Parathyroid adenoma (tissue), 2 donors: ENCODE measurements around the gene HS6ST2.

Experiments used
- H2AFZ ChIP-seq: fragments of 300-600 bp; sonication (generic); one replicate; pipeline ENCODE4 v1.7.0; 2017; ENCODE audit warnings: antibody characterized with exemption, mild to moderate bottlenecking
- H3K27ac ChIP-seq: fragments of 300-600 bp; sonication (generic); one replicate; pipeline ENCODE4 v1.7.0; 2017
- H3K27me3 ChIP-seq: fragments of 300-600 bp; sonication (generic); one replicate; pipeline ENCODE4 v1.7.0; 2017; ENCODE audit warnings: low read length; ENCODE audit not compliant: control insufficient read depth, insufficient read depth
- H3K36me3 ChIP-seq: fragments of 300-600 bp; sonication (generic); one replicate; pipeline ENCODE4 v1.7.0; 2017; ENCODE audit warnings: low read length; ENCODE audit not compliant: control insufficient read depth, insufficient read depth
- H3K4me1 ChIP-seq: fragments of 300-600 bp; sonication (generic); one replicate; pipeline ENCODE4 v1.7.0; 2017; ENCODE audit warnings: control low read depth
- H3K4me2 ChIP-seq: fragments of 300-600 bp; sonication (generic); one replicate; pipeline ENCODE4 v1.7.0; 2017; ENCODE audit warnings: low read length
- H3K4me3 ChIP-seq: fragments of 300-600 bp; sonication (generic); one replicate; pipeline ENCODE4 v1.7.0; 2017; ENCODE audit warnings: low read depth, low read length
- H3K79me2 ChIP-seq: fragments of 300-600 bp; sonication (generic); one replicate; pipeline ENCODE4 v1.7.0; 2017; ENCODE audit warnings: control low read depth
- H3K9ac ChIP-seq: fragments of 300-600 bp; sonication (generic); one replicate; pipeline ENCODE4 v1.7.0; 2017; ENCODE audit warnings: mild to moderate bottlenecking
- H3K9me3 ChIP-seq: fragments of 300-600 bp; sonication (generic); one replicate; pipeline ENCODE4 v1.7.0; 2017; ENCODE audit warnings: low read length; ENCODE audit not compliant: control insufficient read depth
- TF ChIP-seq, protein P1 (sequence below): fragments of 300-600 bp; sonication (generic); IDR thresholded peaks from one replicate; pipeline ENCODE4 v1.7.0; 2017; ENCODE audit warnings: antibody characterized with exemption, mild to moderate bottlenecking
- donor health status: primary hyperparathyroidism.

The HS6ST2 gene

DNA sequence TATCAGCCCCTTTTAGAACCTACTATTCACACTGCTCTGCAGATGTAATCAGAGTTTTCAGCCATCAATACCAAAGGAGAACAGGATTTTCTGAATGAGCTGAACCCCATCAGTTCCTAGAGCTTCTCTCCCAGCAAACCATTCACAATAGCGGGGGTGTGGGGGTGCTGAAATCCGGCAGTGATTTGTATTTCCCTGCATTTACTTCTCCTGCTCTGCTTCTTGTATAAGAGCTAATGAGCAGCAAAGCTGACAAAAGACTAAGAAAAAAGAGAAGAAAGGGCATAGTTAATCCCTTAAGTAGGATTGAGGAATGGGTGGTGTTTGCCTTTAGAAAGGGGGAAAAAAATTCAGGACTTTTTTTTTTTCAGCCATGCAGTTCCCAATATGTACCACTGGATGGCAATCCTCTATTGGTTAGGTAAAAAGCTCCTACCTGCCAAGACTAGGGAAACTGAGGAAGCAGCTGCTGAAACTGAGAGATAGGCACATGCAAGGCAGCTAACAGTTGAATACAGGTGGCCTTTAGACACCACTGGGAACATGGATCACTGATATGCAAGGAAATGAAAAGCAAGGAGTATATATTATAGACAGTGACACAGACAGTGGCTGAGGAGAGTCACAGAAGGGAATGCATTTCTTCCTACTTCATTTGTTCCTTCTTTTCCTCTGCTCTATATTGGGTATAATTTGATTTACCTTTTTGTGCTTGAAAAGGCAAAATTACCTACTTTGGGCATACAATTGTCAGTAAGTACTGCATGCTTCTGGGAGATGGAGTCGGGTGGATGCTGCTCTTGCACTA is 217.9 kb downstream of the HS6ST2 start:
- Histone ChIP-seq H3K27me3 (no peaks in the 10 kb centered on the region), H3K4me2 (no peak overlapping the region), H3K79me2 (no peaks in the 10 kb centered on the region), H3K4me1 (no peaks in the 10 kb centered on the region), H3K9ac (no peak overlapping the region), H3K27ac (no peak overlapping the region), H2AFZ (no peak overlapping the region), H3K36me3 (no peaks in the 10 kb centered on the region), H3K9me3 (no peaks in the 10 kb centered on the region), H3K4me3 (no peak overlapping the region)
- TF ChIP-seq, protein P1, sequence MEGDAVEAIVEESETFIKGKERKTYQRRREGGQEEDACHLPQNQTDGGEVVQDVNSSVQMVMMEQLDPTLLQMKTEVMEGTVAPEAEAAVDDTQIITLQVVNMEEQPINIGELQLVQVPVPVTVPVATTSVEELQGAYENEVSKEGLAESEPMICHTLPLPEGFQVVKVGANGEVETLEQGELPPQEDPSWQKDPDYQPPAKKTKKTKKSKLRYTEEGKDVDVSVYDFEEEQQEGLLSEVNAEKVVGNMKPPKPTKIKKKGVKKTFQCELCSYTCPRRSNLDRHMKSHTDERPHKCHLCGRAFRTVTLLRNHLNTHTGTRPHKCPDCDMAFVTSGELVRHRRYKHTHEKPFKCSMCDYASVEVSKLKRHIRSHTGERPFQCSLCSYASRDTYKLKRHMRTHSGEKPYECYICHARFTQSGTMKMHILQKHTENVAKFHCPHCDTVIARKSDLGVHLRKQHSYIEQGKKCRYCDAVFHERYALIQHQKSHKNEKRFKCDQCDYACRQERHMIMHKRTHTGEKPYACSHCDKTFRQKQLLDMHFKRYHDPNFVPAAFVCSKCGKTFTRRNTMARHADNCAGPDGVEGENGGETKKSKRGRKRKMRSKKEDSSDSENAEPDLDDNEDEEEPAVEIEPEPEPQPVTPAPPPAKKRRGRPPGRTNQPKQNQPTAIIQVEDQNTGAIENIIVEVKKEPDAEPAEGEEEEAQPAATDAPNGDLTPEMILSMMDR, result no peak

GRCh38 chrX:132738951-132739350 is 219.5 kb downstream of the HS6ST2 start:
- H3K36me3 ChIP-seq, result no peaks in the 10 kb centered on the region
- H3K4me1 ChIP-seq, result no peaks in the 10 kb centered on the region
- H3K27ac ChIP-seq, result no peak overlapping the region
- no peaks in the 10 kb centered on the region for H3K79me2 ChIP-seq
- no peak overlapping the region for H3K9ac ChIP-seq
- TF ChIP-seq, protein P1, result no peak
- H3K4me3 ChIP-seq, result no peak overlapping the region
- no peak overlapping the region for H2AFZ ChIP-seq
- no peaks in the 10 kb centered on the region for H3K27me3 ChIP-seq
- H3K4me2 ChIP-seq, result no peak overlapping the region
- no peaks in the 10 kb centered on the region for H3K9me3 ChIP-seq

GRCh38 chrX:132737743-132738142 is 220.7 kb downstream of the HS6ST2 start:
- Histone ChIP-seq H3K4me1 (no peaks in the 10 kb centered on the region), H3K4me3 (no peak overlapping the region), H3K27ac (no peak overlapping the region), H3K27me3 (no peaks in the 10 kb centered on the region), H3K4me2 (no peak overlapping the region), H3K79me2 (no peaks in the 10 kb centered on the region), H2AFZ (no peak overlapping the region), H3K9me3 (no peaks in the 10 kb centered on the region), H3K36me3 (no peaks in the 10 kb centered on the region), H3K9ac (no peak overlapping the region)
- TF ChIP-seq, protein P1, result no peak

DNA sequence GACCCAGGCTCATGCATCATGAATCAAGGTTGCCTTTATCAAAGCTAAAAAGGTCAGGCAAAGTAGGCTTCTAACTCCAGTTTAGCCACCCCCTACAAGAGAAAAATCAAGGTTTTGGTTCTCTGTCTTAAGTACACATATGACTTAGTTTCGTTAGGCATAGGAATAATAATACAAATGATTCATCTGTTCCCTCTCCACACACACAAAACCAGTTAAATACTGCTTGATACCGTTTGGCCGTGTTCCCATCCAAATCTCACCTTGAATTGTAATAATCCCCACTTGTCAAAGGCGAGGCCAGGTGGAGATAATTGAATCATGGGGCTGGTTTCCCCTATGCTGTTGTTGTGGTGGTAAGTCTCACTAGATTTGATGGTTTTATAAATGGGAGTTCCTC is 226.2 kb downstream of the HS6ST2 start:
- no peaks in the 10 kb centered on the region for H3K79me2 ChIP-seq
- no peak overlapping the region for H3K4me3 ChIP-seq
- TF ChIP-seq, protein P1, result no peak
- no peaks in the 10 kb centered on the region for H3K27me3 ChIP-seq
- no peaks in the 10 kb centered on the region for H3K9me3 ChIP-seq
- H2AFZ ChIP-seq, result no peak overlapping the region
- no peak overlapping the region for H3K27ac ChIP-seq
- no peaks in the 10 kb centered on the region for H3K4me1 ChIP-seq
- H3K36me3 ChIP-seq, result no peaks in the 10 kb centered on the region
- H3K9ac ChIP-seq, result no peak overlapping the region
- H3K4me2 ChIP-seq, result no peak overlapping the region

GRCh38 chrX:132730726-132731125 is 227.7 kb downstream of the HS6ST2 start:
- no peak overlapping the region for H3K4me3 ChIP-seq
- no peaks in the 10 kb centered on the region for H3K79me2 ChIP-seq
- H3K27me3 ChIP-seq, result no peaks in the 10 kb centered on the region
- TF ChIP-seq, protein P1, result no peak
- no peaks in the 10 kb centered on the region for H3K4me1 ChIP-seq
- H3K27ac ChIP-seq, result no peak overlapping the region
- H3K9me3 ChIP-seq, result no peaks in the 10 kb centered on the region
- no peaks in the 10 kb centered on the region for H3K36me3 ChIP-seq
- H3K9ac ChIP-seq, result no peak overlapping the region
- H3K4me2 ChIP-seq, result no peak overlapping the region
- no peak overlapping the region for H2AFZ ChIP-seq
